Measurements from ENCODE around the gene LTBP1.
"Not testable (repeated sequence)": the region's sequence is repeated elsewhere in the genome, so short reads cannot be mapped to it uniquely, and the experiment has no call there.

Gene LTBP1

GRCh38 chr2:32962690-32963089, 15.9 kb downstream of the LTBP1 start:
- no peak for DNase-seq

GRCh38 chr2:32963941-32964340, 17.2 kb downstream of the LTBP1 start:
- DNase-seq = no peak

- DNase-seq = no peak
These were observed 18.9 kb downstream of the LTBP1 start for GRCh38 chr2:32965523-32966171.

- no peak for DNase-seq
These were observed 22.9 kb downstream of the LTBP1 start for GRCh38 chr2:32969444-32970162.

GRCh38 chr2:32973772-32974171, 27.0 kb downstream of the LTBP1 start:
- DNase-seq = not testable (repeated sequence)

GRCh38 chr2:32976409-32977063, 29.8 kb downstream of the LTBP1 start:
- DNase-seq = no peak

GRCh38 chr2:32977228-32977758, 30.5 kb downstream of the LTBP1 start:
- DNase-seq = no peak

- no peak for DNase-seq
These were observed 34.9 kb downstream of the LTBP1 start for GRCh38 chr2:32981612-32982011.

- not testable (repeated sequence) for DNase-seq
These were observed 36.6 kb downstream of the LTBP1 start for GRCh38 chr2:32983193-32983924.

- no peak for DNase-seq
These were observed 39.7 kb downstream of the LTBP1 start for GRCh38 chr2:32986480-32986879.

GRCh38 chr2:32988525-32988924, 41.8 kb downstream of the LTBP1 start:
- no peak for DNase-seq

GRCh38 chr2:32990556-32990955, 43.8 kb downstream of the LTBP1 start:
- DNase-seq = no peak

GRCh38 chr2:32991091-32991845, 44.5 kb downstream of the LTBP1 start:
- DNase-seq = no peak

GRCh38 chr2:32993005-32993539, 46.3 kb downstream of the LTBP1 start:
- no peak for DNase-seq

- no peak for DNase-seq
These were observed 51.0 kb downstream of the LTBP1 start for GRCh38 chr2:32997705-32998104.

- DNase-seq = no peak
These were observed 54.2 kb downstream of the LTBP1 start for GRCh38 chr2:33000986-33001385.

- no peak for DNase-seq
These were observed 55.1 kb downstream of the LTBP1 start for GRCh38 chr2:33001823-33002222.

- DNase-seq = no peak
These were observed 56.1 kb downstream of the LTBP1 start for GRCh38 chr2:33002863-33003262.

- no peak for DNase-seq
These were observed 58.3 kb downstream of the LTBP1 start for GRCh38 chr2:33005057-33005456.

GRCh38 chr2:33008716-33009115, 62.0 kb downstream of the LTBP1 start:
- DNase-seq = no peak

GRCh38 chr2:33009249-33009648, 62.5 kb downstream of the LTBP1 start:
- no peak for DNase-seq

GRCh38 chr2:33011373-33011772, 64.6 kb downstream of the LTBP1 start:
- no peak for DNase-seq

All from CD4-positive, alpha-beta T cell treated with Interleukin-4 for 4 hours (primary cell).